Stimulated activated CD4-positive, alpha-beta T cell treated with anti-CD3 and anti-CD28 coated beads, Interleukin-1b, Interleukin-23, amount 100 ng/mL, for 48 hours (primary cell): ENCODE data around the gene KIF1A.
A peak's percentile ranks its signal among the peaks of the same experiment; 100 is the strongest.
"Not testable (repeated sequence)": the region's sequence is repeated elsewhere in the genome, so short reads cannot be mapped to it uniquely, and the experiment has no call there.

Experiments
- DNase-seq: peaks from one replicate; pipeline ENCODE4 v3.0.0-alpha.2; 2020

KIF1A gene

GRCh38 chr2:240717181-240717641 lies 102.8 kb downstream of the KIF1A start:
- no peak for DNase-seq

GRCh38 chr2:240716130-240716798 lies 103.8 kb downstream of the KIF1A start:
- no peak for DNase-seq

GRCh38 chr2:240714747-240715725 lies 105.0 kb downstream of the KIF1A start:
- DNase-seq, result no peak

GRCh38 chr2:240713928-240714746 lies 105.9 kb downstream of the KIF1A start:
- DNase-seq, result no peak

GRCh38 chr2:240713071-240713927 lies 106.7 kb downstream of the KIF1A start:
- no peak for DNase-seq

DNA sequence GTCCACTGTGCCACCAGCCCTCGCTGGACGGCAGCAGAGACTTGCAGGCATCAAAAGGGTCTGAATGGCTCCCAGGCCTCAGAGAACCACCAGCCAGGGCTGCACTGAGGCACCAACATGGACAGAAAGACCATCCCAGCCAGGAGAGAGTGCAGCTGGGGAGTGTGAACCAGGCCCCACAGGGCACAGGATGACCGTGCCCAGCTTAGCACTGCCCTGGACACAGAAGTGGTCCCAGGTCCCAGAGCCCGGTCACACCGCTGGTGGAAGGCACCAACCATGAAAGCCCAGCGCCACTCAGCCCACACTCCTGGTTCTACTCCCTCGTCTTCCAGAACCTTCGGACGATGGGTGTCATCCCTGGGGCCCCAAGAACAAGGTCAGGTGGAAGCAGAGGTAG lies 107.9 kb downstream of the KIF1A start:
- DNase-seq, result no peak

DNA sequence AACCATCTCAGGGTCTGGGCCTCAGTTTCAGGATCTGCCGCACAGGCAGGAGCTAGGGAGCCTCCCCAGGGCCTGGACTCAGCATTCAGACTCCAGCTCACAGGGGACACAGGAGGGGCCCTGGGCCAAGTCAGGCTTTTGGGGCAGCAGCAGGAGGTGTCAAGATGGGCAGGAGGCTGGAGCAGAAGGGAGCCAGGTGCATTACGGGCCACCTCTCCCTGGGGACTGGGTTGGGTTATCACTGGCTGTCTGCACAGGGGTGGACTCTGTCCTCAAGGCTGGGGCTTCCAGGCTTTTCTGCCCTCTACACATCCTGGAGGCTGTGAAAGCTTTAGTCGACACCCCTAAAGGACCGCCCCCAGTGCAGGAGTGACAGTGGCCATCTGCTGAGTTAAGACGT lies 108.3 kb downstream of the KIF1A start:
- no peak for DNase-seq

DNA sequence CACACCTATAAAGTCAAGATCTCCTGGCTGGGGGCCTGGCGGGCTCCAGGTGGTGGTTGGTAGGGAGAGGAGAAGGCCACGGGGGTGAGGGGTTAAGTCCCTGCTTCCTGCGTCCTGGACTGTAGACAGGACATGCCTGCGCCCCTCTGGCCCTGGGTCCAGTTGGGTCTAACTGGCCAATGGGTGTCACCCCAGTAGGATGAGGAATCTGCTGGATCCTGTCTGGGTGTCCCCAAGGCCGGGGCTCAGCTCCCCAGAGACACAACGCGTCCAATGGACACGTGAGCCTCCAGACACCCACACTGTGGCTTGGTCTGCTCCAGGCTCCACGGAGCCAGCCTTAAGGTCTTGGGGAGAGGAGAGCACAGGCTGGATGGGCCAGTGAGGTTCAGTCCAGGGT lies 108.7 kb downstream of the KIF1A start:
- no peak for DNase-seq

DNA sequence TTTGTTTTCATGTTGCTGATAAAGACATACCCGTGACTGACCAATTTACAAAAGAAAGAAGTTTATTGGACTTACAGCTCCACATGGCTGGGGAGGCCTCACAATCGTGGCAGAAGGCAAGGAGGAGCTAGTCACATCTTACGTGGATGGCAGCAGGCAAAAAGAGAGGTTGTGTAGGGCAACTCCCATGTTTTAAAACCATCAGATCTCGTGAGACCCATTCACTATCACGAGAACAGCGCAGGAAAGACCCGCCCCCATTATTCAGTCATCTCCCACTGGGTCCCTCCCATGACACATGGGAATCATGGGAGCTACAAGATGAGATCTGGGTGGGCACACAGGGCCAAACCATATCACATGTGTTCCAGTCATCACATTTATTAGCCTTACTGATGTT lies 111.6 kb downstream of the KIF1A start:
- no peak for DNase-seq

DNA sequence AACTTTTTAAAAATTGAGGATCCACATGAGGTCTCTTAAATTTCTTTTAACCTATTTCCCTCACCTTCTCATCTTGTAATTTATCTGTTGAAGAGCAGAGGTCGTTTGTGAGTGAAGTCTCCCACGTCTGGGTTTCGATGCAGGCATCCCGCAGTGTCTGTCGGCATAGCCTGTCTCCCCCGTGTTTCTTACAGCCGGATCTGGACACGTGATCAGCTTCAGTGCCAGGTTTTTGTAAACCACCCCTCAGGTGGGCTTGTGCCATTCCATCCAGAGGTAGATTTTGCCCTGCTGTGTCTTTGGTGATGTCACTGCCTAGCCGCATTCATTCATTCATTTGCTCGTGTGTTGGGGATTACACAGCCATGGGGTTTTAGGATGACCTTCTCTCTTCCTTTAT lies 112.2 kb downstream of the KIF1A start:
- DNase-seq, result no peak

DNA sequence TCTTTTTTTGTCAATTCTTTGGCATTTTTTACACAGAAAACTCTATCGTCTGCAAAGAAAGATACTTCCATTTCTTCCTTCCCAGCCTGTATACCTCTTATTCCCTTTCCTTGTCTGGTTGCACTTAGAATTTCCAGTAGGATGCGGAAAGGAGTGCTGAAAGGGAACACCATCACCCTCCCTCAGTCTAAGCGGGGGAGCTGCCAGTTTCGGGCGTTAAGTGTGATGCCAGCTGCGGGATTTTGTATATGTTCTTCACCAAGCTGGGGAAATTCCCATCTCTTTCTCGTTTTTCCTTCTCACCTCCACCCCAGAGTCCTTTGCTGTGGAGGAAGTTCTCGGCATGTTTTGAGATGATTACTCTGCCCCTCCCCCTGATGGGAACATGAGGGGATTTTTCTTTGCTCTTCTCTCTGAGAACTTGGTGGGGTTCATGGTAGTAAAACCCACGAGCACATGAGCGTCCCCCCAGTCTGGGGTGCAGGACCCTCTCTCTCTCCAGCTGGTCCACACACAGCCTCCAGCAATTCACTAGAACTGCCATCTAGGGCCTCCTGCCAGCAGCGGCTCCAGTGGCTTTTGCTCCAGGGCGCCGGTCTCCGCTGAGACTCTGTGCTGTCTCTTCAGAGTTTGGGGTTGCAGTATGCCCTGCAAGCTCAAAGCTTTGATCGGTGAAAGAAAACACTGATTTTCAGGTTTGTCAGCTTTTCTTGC lies 112.8 kb downstream of the KIF1A start:
- DNase-seq, result no peak

DNA sequence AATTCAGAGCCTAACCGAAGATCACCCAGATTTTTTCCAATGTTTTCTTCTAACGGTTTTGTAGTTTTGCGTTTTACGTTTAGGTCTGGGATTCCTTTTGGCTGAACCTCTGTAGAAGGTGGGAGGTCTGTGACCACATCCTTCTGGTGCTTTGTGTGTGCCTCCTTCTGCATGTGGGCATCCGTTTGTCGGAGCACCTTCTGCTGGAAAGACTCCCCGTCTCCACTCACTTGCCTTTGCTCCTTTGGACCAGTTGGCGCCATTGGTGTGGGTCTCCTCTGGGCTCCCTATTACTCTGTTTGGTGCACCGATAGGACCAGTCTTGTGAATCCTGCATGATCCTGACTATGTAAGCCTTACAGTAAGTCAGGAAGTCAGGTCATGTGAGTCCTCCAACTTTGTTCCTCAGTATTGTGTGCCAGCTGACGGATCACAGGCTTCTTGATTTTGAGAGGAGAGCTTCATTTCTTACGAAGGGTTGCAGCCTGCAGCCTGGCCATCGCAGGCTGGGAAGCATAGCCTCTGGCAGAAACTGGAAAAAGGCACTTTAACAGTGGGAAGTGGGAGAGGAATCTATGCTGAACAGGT lies 114.7 kb downstream of the KIF1A start:
- no peak for DNase-seq

DNA sequence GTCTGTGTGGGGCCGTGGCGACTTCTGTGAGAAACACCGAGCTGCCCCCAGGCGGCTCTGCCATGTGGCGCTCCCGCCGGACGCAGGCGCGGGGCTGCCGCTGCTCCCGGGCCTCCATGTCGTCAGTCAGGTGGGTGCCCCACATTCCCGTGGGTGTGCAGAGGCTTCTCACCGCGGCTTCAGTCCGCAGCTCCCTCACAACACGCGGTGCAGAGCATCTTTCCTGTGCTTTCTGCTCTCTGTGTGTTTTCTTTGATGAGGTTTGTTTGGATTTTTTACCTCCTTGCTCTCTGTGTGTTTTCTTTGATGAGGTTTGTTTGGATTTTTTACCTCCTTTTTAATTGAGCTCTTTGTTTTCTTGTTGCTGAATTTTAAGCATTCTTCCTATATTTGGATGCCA lies 115.4 kb downstream of the KIF1A start:
- peak; percentile 35 for DNase-seq

GRCh38 chr2:240703417-240704341 lies 116.3 kb downstream of the KIF1A start:
- no peak for DNase-seq

DNA sequence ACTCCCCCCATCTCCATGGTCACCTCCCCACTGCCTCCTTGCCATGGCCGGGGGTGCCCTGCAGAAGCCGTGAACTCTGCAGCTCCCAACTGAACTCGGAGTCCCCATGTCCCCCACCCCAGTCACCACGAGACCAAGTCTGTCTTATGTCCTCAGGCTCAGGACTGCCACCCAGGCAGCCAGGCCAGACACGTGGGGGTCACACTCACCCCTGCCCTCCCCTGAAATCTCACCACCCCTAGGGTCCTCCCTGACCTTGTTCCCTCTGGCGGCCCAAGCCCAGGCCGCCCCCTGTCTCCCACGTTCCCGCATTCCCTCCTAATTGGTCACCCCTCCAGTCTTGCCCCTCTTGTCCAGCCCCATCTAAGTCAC lies 117.4 kb downstream of the KIF1A start:
- no peak for DNase-seq

DNA sequence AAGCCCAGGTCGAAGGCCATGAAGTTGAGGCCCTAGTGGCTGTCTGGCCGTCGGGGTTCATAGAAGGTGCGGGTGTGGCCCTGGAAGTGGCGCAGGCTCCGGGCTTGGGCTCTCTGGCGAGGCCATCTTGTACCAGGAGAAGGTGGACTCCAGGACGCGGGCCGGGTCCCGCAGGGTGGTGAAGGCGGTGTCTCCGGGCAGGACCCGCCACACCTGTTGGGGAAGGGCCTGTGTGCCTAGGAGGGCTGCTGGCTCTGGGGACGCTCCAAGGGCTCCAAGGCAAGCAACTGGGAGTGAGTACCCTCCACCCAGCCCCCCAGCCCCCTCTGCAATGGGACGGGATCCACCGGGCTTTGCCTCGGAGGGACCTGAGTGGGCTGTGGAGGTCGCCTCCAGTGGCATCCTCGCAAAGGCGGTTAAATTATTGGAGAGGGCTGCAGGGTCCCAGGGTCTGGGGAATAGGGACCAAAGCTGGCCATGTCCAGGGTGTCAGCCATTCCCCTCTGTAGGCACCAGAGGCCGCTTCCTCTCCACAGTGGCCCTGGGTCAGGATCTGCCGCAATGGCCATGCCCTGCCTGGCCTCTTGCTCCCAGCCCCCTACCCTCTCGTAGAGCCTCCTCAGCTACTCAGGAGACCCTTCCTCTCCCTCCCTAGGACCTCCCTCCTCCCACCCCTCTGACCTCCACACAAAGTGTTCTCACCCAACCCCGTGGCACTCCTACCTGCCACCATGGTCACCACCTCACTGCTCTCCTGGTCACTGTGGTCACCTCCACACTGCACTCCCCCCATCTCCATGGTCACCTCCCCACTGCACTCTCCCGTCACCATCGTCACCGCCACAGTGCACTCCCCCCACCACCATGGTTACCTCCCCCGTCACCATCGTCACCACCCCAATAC lies 118.0 kb downstream of the KIF1A start:
- DNase-seq, result no peak

GRCh38 chr2:240701091-240701735 lies 118.8 kb downstream of the KIF1A start:
- no peak for DNase-seq

- not testable (repeated sequence) for DNase-seq
Measured at GRCh38 chr2:240700616-240701015, 119.4 kb downstream of the KIF1A start.
